ENCODE results near the gene KIF23. TPM values are rescaled to one million over a fixed set of nuclear protein-coding genes. Genes with fewer than 3 reads are reported as not detected.
A peak's percentile ranks its signal among the peaks of the same experiment; 100 is the strongest.

Gene KIF23
- total RNA-seq, 2 donors from 2014 or later = 53.4 to 82.6 TPM

- Mint-ChIP-seq H3K4me1 (peaks cover 15% of the 10 kb centered on the region), H3K27me3 (ENCODE audit: insufficient read depth) (peaks cover 4% of the 10 kb centered on the region), H3K36me3 (ENCODE audit: low read depth) (peaks cover 38% of the 10 kb centered on the region), H3K27ac (no peak overlapping the region), H3K9me3 (no peaks in the 10 kb centered on the region), H3K4me3 (no peak overlapping the region)
- Histone ChIP-seq H3K4me3 (ENCODE audit: low read length) (no peak overlapping the region), H3K9ac (ENCODE audit: extremely low read depth, low read length, poor library complexity, severe bottlenecking) (no peak overlapping the region), H3K27me3 (ENCODE audit: control insufficient read depth, insufficient read depth, low read length, poor library complexity, severe bottlenecking) (no peaks in the 10 kb centered on the region), H3K36me3 (ENCODE audit: control insufficient read depth, insufficient read depth, low read length) (peaks cover 30% of the 10 kb centered on the region), H3K4me1 (ENCODE audit: control insufficient read depth, insufficient read depth, low read length) (peaks cover 2% of the 10 kb centered on the region), H3K27ac (ENCODE audit: low read depth, low read length) (no peak overlapping the region), H3K9me3 (ENCODE audit: control insufficient read depth, low read length) (no peaks in the 10 kb centered on the region)
- 89 to 94% methylated on average over 2 of the region's 2 CpGs for WGBS, 2 experiments (ENCODE audit: insufficient coverage in 1 of 2, insufficient read length in 1 of 2)
- TF ChIP-seq CTCF (conservative IDR thresholded peaks at IDR 0.05) = no peak
- peak; percentile 36 for DNase-seq
Observed at GRCh38 chr15:69459066-69459465, 44.9 kb downstream of the KIF23 start.

GRCh38 chr15:69460481-69460880, 46.3 kb downstream of the KIF23 start:
- H3K9me3 ChIP-seq (ENCODE audit: control insufficient read depth, low read length) = no peaks in the 10 kb centered on the region
- H3K4me3 Mint-ChIP-seq = no peak overlapping the region
- H3K36me3 ChIP-seq (ENCODE audit: control insufficient read depth, insufficient read depth, low read length) = peaks cover 16% of the 10 kb centered on the region
- 100% methylated on average over 1 of the region's 1 CpG; no CpG with 5 or more reads in 1 of the 2 experiments for WGBS, 2 experiments (ENCODE audit: insufficient coverage in 1 of 2, insufficient read length in 1 of 2)
- peaks cover 24% of the 10 kb centered on the region for H3K36me3 Mint-ChIP-seq (ENCODE audit: low read depth)
- H3K9me3 Mint-ChIP-seq = no peaks in the 10 kb centered on the region
- H3K4me1 Mint-ChIP-seq = peaks cover 7% of the 10 kb centered on the region
- peaks cover 4% of the 10 kb centered on the region for H3K27me3 Mint-ChIP-seq (ENCODE audit: insufficient read depth)
- no peak overlapping the region for H3K27ac Mint-ChIP-seq
- peak; percentile 30 for DNase-seq
- H3K27me3 ChIP-seq (ENCODE audit: control insufficient read depth, insufficient read depth, low read length, poor library complexity, severe bottlenecking) = no peaks in the 10 kb centered on the region
- TF ChIP-seq CTCF (conservative IDR thresholded peaks at IDR 0.05) = no peak
- peaks cover 2% of the 10 kb centered on the region for H3K4me1 ChIP-seq (ENCODE audit: control insufficient read depth, insufficient read depth, low read length)
- H3K9ac ChIP-seq (ENCODE audit: extremely low read depth, low read length, poor library complexity, severe bottlenecking) = no peak overlapping the region
- no peak overlapping the region for H3K4me3 ChIP-seq (ENCODE audit: low read length)
- H3K27ac ChIP-seq (ENCODE audit: low read depth, low read length) = no peak overlapping the region

GRCh38 chr15:69462030-69462492, 47.9 kb downstream of the KIF23 start:
- Histone ChIP-seq H3K4me3 (ENCODE audit: low read length) (peak overlapping the region; percentile 52), H3K9me3 (ENCODE audit: control insufficient read depth, low read length) (no peaks in the 10 kb centered on the region), H3K36me3 (ENCODE audit: control insufficient read depth, insufficient read depth, low read length) (peaks cover under 1% of the 10 kb centered on the region), H3K27ac (ENCODE audit: low read depth, low read length) (no peak overlapping the region), H3K27me3 (ENCODE audit: control insufficient read depth, insufficient read depth, low read length, poor library complexity, severe bottlenecking) (no peaks in the 10 kb centered on the region), H3K9ac (ENCODE audit: extremely low read depth, low read length, poor library complexity, severe bottlenecking) (no peak overlapping the region), H3K4me1 (ENCODE audit: control insufficient read depth, insufficient read depth, low read length) (peaks cover 8% of the 10 kb centered on the region)
- Mint-ChIP-seq H3K4me3 (peak overlapping the region; percentile 64), H3K27ac (no peak overlapping the region), H3K27me3 (ENCODE audit: insufficient read depth) (peaks cover 4% of the 10 kb centered on the region), H3K4me1 (peaks cover 13% of the 10 kb centered on the region), H3K36me3 (ENCODE audit: low read depth) (peaks cover 12% of the 10 kb centered on the region), H3K9me3 (no peaks in the 10 kb centered on the region)
- WGBS, 2 experiments (ENCODE audit: insufficient coverage in 1 of 2, insufficient read length in 1 of 2) = 93 to 94% methylated on average over 10 to 23 of the region's 23 CpGs
- peak; percentile 55 for DNase-seq
- TF ChIP-seq CTCF (conservative IDR thresholded peaks at IDR 0.05) = no peak

Measured in endodermal cell (in vitro differentiated cells).